Gastrocnemius medialis (tissue), 4 donors: ENCODE measurements around the gene LRP1. TPM values are rescaled to one million over a fixed set of nuclear protein-coding genes. Genes with fewer than 3 reads are reported as not detected.

Source experiments
- ATAC-seq, 2 donors: fragments of 150-250 bp; one replicate each; pipeline ENCODE4 v1.9.1; 2016
- DNase-seq, 2 donors: peaks; one replicate each; pipeline ENCODE4 v3.0.0-alpha.2; 2019
- H3K27ac ChIP-seq, 4 donors: fragments of 200-600 bp; sonication (generic); 1 replicate in 1 of 4; 2 replicates in 3 of 4; pipeline ENCODE4 v1.5.1; 2016 to 2018; ENCODE audit warnings: mild to moderate bottlenecking in 2 of 4, moderate library complexity in 1 of 4
- H3K27me3 ChIP-seq, 3 donors: fragments of 200-600 bp; sonication (generic) in 2 of 3; 1 replicate in 1 of 3; 2 replicates in 2 of 3; pipeline versions ENCODE4 v1.5.1 to v1.6.0; 2016 to 2019; ENCODE audit warnings: mild to moderate bottlenecking in 1 of 3, moderate library complexity in 1 of 3
- H3K36me3 ChIP-seq, 2 donors: fragments of 200-600 bp; sonication (generic) in 1 of 2; one replicate each; pipeline ENCODE4 v1.5.1; 2017 to 2018
- H3K4me1 ChIP-seq, 2 donors: fragments of 200-600 bp; sonication (generic) in 1 of 2; one replicate each; pipeline ENCODE4 v1.5.1; 2016 to 2017; ENCODE audit warnings: mild to moderate bottlenecking in 2 of 2
- H3K4me3 ChIP-seq, 4 donors: fragments of 200-600 bp; sonication (generic) in 3 of 4; 1 replicate in 1 of 4; 2 replicates in 3 of 4; pipeline ENCODE4 v1.5.1; 2016 to 2019; ENCODE audit warnings: mild to moderate bottlenecking in 2 of 4
- H3K9me3 ChIP-seq, 3 donors: fragments of 200-600 bp; sonication (generic) in 2 of 3; 1 replicate in 1 of 3; 2 replicates in 2 of 3; pipeline ENCODE4 v1.5.1; 2016 to 2019
- POLR2A ChIP-seq, 2 donors: fragments of 450-650 bp; IDR thresholded peaks; one replicate each; pipeline ENCODE4 v1.6.1; 2017; ENCODE audit warnings: antibody characterized with exemption in 2 of 2, mild to moderate bottlenecking in 2 of 2, moderate library complexity in 2 of 2
- in situ Hi-C, 4 donors: fragments of 200-750 bp; cut with MboI; loops; one replicate each; pipeline versions ENCODE4 v1.15.0 to v1.8.0; 2017; ENCODE audit warnings: low sequenced_read_pairs in 4 of 4
- intact Hi-C: fragments of 100-400 bp; cut with DNase I; formaldehyde crosslinking; loops from one replicate; pipeline ENCODE4 v1.15.1; 2023; ENCODE audit warnings: low total_unique reads
- total RNA-seq, 4 donors: library from RNA; depleted of rRNA; stranded (reverse); fragments of >200 nt; gene quantifications; one replicate each; pipeline versions ENCODE4 v1.1.0 to v1.2.3, GENCODE V29; 2016
- TF ChIP-seq, protein P1 (sequence below), 5 experiments: fragments of 450-650 bp in 3 of 5; fragments of 200-600 bp in 2 of 5; sonication (generic) in 2 of 5; IDR thresholded peaks in 4 of 5; conservative IDR thresholded peaks in 1 of 5; 1 replicate in 4 of 5; 2 replicates in 1 of 5; pipeline ENCODE4 v1.5.1; 2016 to 2019; ENCODE audit warnings: antibody characterized with exemption in 5 of 5, mild to moderate bottlenecking in 3 of 5, moderate library complexity in 3 of 5

Gene LRP1
- total RNA-seq = 10 to 100 TPM; 26.1 to 53.5 (median 49.8) TPM

GRCh38 chr12:57127726-57128518, at the start of gene LRP1:
LRP1 (plus strand) TSS chr12:57128483; CDS start chr12:57128965, 482 bp downstream.
- Histone ChIP-seq H3K4me1 (peaks cover 16 to 24% of the 10 kb centered on the region in 2 donors), H3K4me3 (peak within 1 kb of the TSS; percentile 72 to 95 (median 91)), H3K9me3 (no peaks in the 10 kb centered on the region), H3K36me3 (no peaks in the 10 kb centered on the region), H3K27ac (peak within 1 kb of the TSS; percentile 87 to 94 (median 90)), H3K27me3 (no peaks in the 10 kb centered on the region)
- TF ChIP-seq, protein P1, sequence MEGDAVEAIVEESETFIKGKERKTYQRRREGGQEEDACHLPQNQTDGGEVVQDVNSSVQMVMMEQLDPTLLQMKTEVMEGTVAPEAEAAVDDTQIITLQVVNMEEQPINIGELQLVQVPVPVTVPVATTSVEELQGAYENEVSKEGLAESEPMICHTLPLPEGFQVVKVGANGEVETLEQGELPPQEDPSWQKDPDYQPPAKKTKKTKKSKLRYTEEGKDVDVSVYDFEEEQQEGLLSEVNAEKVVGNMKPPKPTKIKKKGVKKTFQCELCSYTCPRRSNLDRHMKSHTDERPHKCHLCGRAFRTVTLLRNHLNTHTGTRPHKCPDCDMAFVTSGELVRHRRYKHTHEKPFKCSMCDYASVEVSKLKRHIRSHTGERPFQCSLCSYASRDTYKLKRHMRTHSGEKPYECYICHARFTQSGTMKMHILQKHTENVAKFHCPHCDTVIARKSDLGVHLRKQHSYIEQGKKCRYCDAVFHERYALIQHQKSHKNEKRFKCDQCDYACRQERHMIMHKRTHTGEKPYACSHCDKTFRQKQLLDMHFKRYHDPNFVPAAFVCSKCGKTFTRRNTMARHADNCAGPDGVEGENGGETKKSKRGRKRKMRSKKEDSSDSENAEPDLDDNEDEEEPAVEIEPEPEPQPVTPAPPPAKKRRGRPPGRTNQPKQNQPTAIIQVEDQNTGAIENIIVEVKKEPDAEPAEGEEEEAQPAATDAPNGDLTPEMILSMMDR (IDR thresholded peaks at IDR 0.05 in 4 of 5, conservative IDR thresholded peaks at IDR 0.05 in 1 of 5) = no peak
- TF ChIP-seq POLR2A (IDR thresholded peaks at IDR 0.05) = peak; percentile 65 to 74
- peak; percentile 80 to 81 for DNase-seq
- in situ Hi-C loops = no loop called here
- ATAC-seq = peak; percentile 85 to 86
- intact Hi-C loops = loop anchor here (1.0 to 5.0 kb wide), 2 partner anchors 41 to 47 kb away; partner anchors contain the start of gene NAB2

DNA sequence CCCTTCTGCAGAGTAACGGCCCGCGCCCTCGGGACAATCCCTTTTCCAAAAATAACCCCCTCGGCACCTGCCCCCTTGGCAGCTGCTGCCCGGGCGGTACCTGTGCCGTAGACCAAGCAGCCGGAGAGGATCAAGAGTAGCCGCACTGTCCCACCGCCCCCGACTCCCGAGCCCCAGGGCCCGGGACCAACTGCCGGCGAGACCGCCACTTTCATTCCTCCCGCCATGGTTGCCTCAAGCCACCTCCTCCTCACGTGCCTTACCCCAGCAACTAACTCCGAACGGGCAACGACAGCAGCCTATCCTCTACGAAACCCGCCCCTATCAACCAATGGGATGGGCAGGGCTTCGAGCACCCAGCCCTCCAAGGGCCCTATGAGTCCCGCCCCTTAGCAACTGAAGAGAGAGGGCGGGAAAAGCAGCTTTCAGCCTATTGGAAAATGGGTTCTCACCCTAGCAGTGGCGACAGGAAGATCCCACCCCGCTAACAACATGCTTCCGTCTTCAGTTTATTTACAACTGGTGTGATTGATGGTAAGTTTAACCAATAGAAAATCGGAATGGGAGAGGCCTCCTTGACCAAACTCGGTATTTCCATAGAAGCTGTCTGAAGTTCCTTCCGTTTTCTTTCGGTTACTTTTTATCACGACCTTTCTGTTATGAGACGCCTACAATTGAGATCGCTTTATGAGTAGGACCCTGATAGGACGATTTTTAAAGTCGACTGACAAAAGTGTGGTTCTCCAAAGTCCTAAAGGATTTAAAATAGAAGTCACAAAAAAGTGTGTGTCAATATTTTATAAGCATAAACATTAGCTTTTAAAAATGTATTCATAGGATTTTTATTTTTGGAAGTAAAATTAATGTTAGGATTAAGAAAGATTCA, 49.5 kb upstream of the LRP1 start, which contains the start of gene NEMP1:
NEMP1 (minus strand) TSS at position 273 of the 886 bp plus-strand sequence; CDS start at position 227, 46 bp downstream.
- intact Hi-C loops (loop anchor here (1.0 kb wide), 1 partner anchor 9 kb away; no protein-coding TSS in a partner anchor), in situ Hi-C loops (no loop called here)
- Histone ChIP-seq H3K4me1 (peaks cover 11 to 12% of the 10 kb centered on the region in 2 donors), H3K4me3 (peak within 1 kb of the TSS; percentile 67 to 93 (median 76)), H3K27me3 (no peaks in the 10 kb centered on the region), H3K27ac (peak within 1 kb of the TSS; percentile 76 to 90 (median 86)), H3K36me3 (no peaks in the 10 kb centered on the region), H3K9me3 (no peaks in the 10 kb centered on the region)
- ATAC-seq (peak; percentile 100), DNase-seq (peak; percentile 99)
- TF ChIP-seq POLR2A (IDR thresholded peaks at IDR 0.05) = peak; percentile 20 to 70
- TF ChIP-seq, protein P1 (IDR thresholded peaks at IDR 0.05 in 4 of 5, conservative IDR thresholded peaks at IDR 0.05 in 1 of 5) = no peak

- Histone ChIP-seq H3K27me3 (no peaks in the 10 kb centered on the region), H3K4me1 (peaks cover 11 to 12% of the 10 kb centered on the region in 2 donors), H3K27ac (peak overlapping the region in 1 of 4 donors; percentile 90), H3K9me3 (no peaks in the 10 kb centered on the region), H3K36me3 (no peaks in the 10 kb centered on the region), H3K4me3 (no peak overlapping the region)
- in situ Hi-C loops (no loop called here), intact Hi-C loops (loop anchor here (1.0 to 10.0 kb wide), 3 partner anchors 7 to 1355 kb away; partner anchors contain the start of genes CD63, DDIT3, MBD6 and RDH5)
- DNase-seq (no peak), ATAC-seq (no peak)
- TF ChIP-seq, protein P1 (IDR thresholded peaks at IDR 0.05 in 4 of 5, conservative IDR thresholded peaks at IDR 0.05 in 1 of 5) = no peak
- no peak for TF ChIP-seq POLR2A (IDR thresholded peaks at IDR 0.05)
Measured at GRCh38 chr12:57079821-57080220, 48.5 kb upstream of the LRP1 start.

DNA sequence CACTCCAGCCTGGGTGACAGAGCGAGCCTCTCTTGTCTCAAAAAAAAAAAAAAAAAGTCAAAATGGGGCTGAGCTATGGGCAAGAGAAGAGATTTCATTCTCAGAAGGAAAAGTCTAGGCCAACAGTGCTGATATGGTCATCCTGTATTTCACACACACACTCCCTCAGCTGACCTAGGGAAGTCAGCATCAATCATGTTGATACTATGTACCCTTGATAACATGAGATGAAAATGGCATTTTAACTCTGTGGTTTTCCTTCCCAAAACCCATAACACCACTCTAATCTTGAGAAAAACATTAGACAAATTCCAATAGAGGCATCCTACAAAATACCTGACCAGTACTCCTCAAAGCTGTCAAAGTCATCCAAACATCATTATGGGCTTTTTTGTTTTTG, 47.4 kb upstream of the LRP1 start:
- Histone ChIP-seq H3K36me3 (no peaks in the 10 kb centered on the region), H3K4me3 (no peak overlapping the region), H3K27me3 (no peaks in the 10 kb centered on the region), H3K27ac (no peak overlapping the region), H3K4me1 (peaks cover 11 to 12% of the 10 kb centered on the region in 2 donors), H3K9me3 (no peaks in the 10 kb centered on the region)
- in situ Hi-C loops = no loop called here
- no peak for TF ChIP-seq POLR2A (IDR thresholded peaks at IDR 0.05)
- TF ChIP-seq, protein P1 (IDR thresholded peaks at IDR 0.05 in 4 of 5, conservative IDR thresholded peaks at IDR 0.05 in 1 of 5) = no peak
- ATAC-seq (no peak), DNase-seq (no peak)
- intact Hi-C loops = loop anchor here (10.0 kb wide), 2 partner anchors 444 to 1356 kb away; partner anchors contain the start of genes CD63, DDIT3, MBD6 and RDH5
